Transverse colon (tissue), 4 donors: ENCODE measurements around the gene CNOT10.

Experiments
- POLR2A ChIP-seq: fragments of 450-650 bp; IDR thresholded peaks from one replicate; pipeline ENCODE4 v1.6.1; 2016; ENCODE audit warnings: antibody characterized with exemption, mild to moderate bottlenecking, moderate library complexity
- POLR2AphosphoS5 ChIP-seq, 3 donors: sonication (generic); formaldehyde crosslinking; IDR thresholded peaks; one replicate each; pipeline ENCODE4 v1.6.1; 2016; ENCODE audit warnings: antibody characterized with exemption in 3 of 3
- TF ChIP-seq, protein P1 (sequence below), 5 experiments: fragments of 200-600 bp in 3 of 5; fragments of 450-650 bp in 2 of 5; sonication (generic) in 3 of 5; IDR thresholded peaks; 1 replicate in 2 of 5; 2 replicates in 3 of 5; pipeline ENCODE4 v1.5.1; 2016 to 2017; ENCODE audit warnings: antibody characterized with exemption in 5 of 5, inconsistent platforms in 3 of 5, mild to moderate bottlenecking in 2 of 5, moderate library complexity in 1 of 5

DNA sequence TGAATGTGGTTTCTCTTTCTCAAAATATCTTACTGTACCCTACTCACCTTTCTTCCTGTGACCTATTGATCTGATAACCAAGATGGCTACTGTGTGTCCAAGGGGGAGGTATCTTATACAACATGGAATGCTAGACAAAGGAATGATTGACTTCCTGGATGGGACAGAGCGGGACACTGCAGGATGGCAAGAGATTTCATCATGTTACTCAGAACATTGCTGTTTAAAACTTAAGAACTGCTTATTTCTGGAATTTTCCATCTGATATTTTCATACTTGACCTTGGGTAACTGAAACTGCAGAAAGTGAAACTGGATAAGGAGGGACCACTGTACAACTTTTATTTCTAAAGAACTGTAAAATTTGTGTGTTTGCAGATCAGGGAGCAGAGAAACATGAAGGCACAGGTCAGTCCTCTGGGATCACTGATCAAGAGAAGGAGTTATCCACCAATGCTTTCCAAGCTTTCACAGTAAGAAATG lies 18.5 kb downstream of the CNOT10 start:
- TF ChIP-seq, protein P1, sequence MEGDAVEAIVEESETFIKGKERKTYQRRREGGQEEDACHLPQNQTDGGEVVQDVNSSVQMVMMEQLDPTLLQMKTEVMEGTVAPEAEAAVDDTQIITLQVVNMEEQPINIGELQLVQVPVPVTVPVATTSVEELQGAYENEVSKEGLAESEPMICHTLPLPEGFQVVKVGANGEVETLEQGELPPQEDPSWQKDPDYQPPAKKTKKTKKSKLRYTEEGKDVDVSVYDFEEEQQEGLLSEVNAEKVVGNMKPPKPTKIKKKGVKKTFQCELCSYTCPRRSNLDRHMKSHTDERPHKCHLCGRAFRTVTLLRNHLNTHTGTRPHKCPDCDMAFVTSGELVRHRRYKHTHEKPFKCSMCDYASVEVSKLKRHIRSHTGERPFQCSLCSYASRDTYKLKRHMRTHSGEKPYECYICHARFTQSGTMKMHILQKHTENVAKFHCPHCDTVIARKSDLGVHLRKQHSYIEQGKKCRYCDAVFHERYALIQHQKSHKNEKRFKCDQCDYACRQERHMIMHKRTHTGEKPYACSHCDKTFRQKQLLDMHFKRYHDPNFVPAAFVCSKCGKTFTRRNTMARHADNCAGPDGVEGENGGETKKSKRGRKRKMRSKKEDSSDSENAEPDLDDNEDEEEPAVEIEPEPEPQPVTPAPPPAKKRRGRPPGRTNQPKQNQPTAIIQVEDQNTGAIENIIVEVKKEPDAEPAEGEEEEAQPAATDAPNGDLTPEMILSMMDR (IDR thresholded peaks at IDR 0.05), result no peak
- TF ChIP-seq POLR2A (no peak), POLR2AphosphoS5 (IDR thresholded peaks at IDR 0.05) (no peak)
